KG1 (cell line): Measurements from ENCODE around the gene ADCY5.

Experiments
- DNase-seq: peaks from one replicate; lab custom pipeline; 2025; lab: John Stamatoyannopoulos, UW

The ADCY5 gene

GRCh38 chr3:123300583-123300982 is 148.3 kb downstream of the ADCY5 start:
- no peak for DNase-seq

- no peak for DNase-seq
Measured at GRCh38 chr3:123300056-123300455, 148.8 kb downstream of the ADCY5 start.

GRCh38 chr3:123299581-123299980 is 149.3 kb downstream of the ADCY5 start:
- DNase-seq = no peak

- DNase-seq = no peak
Measured at GRCh38 chr3:123298903-123299302, 150.0 kb downstream of the ADCY5 start.

- no peak for DNase-seq
Measured at GRCh38 chr3:123297627-123297899, 151.3 kb downstream of the ADCY5 start.

GRCh38 chr3:123296836-123297626 is 151.9 kb downstream of the ADCY5 start:
- no peak for DNase-seq

GRCh38 chr3:123296261-123296660 is 152.6 kb downstream of the ADCY5 start:
- DNase-seq = no peak

GRCh38 chr3:123295901-123296250 is 153.0 kb downstream of the ADCY5 start:
- DNase-seq = no peak

GRCh38 chr3:123295171-123295900 is 153.6 kb downstream of the ADCY5 start:
- no peak for DNase-seq

GRCh38 chr3:123294296-123294938 is 154.5 kb downstream of the ADCY5 start:
- no peak for DNase-seq

GRCh38 chr3:123292321-123293310 is 156.3 kb downstream of the ADCY5 start:
- DNase-seq = no peak

GRCh38 chr3:123291404-123291803 is 157.5 kb downstream of the ADCY5 start:
- DNase-seq = no peak

GRCh38 chr3:123290962-123291361 is 157.9 kb downstream of the ADCY5 start:
- DNase-seq = no peak

- DNase-seq = no peak
Measured at GRCh38 chr3:123290107-123290930, 158.6 kb downstream of the ADCY5 start.

- DNase-seq = no peak
Measured at GRCh38 chr3:123289391-123290106, 159.3 kb downstream of the ADCY5 start.

- no peak for DNase-seq
Measured at GRCh38 chr3:123287962-123288302, 161.0 kb downstream of the ADCY5 start.

GRCh38 chr3:123287051-123287961 is 161.6 kb downstream of the ADCY5 start:
- DNase-seq = no peak

- peak; percentile 3 for DNase-seq
Measured at GRCh38 chr3:123286308-123287023, 162.4 kb downstream of the ADCY5 start.

GRCh38 chr3:123285931-123286307 is 163.0 kb downstream of the ADCY5 start:
- no peak for DNase-seq
